HepG2 (cell line): Measurements from ENCODE around the gene ZNF281. TPM values are rescaled to one million over a fixed set of nuclear protein-coding genes. Genes with fewer than 3 reads are reported as not detected.

Experiments
- AGO1 ChIP-seq: fragments of 200-400 bp; formaldehyde crosslinking; IDR thresholded peaks from 2 replicates; pipeline ENCODE4 v1.6.1; 2017; ENCODE audit warnings: mild to moderate bottlenecking, low read depth, low read length, moderate library complexity; ENCODE audit not compliant: poor library complexity, severe bottlenecking
- ARID3A ChIP-seq: IDR thresholded peaks from 2 replicates; pipeline ENCODE4 v1.6.1; 2012; ENCODE audit warnings: low read depth, low read length, improper control_type of control experiment
- ATF6 ChIP-seq: sonication (generic); formaldehyde crosslinking; conservative IDR thresholded peaks from 2 replicates; pipeline ENCODE4 v1.4.0; 2020; ENCODE audit warnings: missing genetic modification reagents
- CREM ChIP-seq, 2 experiments: sonication (generic) in 1 of 2; formaldehyde crosslinking in 1 of 2; IDR thresholded peaks; 2 replicates each; pipeline versions ENCODE4 v1.4.0 to v1.6.1; 2016 to 2020; ENCODE audit warnings: antibody characterized with exemption in 1 of 2, mild to moderate bottlenecking in 1 of 2, missing genetic modification reagents in 1 of 2
- HDAC2 ChIP-seq: sonication (generic); formaldehyde crosslinking; IDR thresholded peaks from 2 replicates; pipeline ENCODE4 v1.4.0; 2020; ENCODE audit warnings: missing genetic modification reagents
- SKI ChIP-seq: fragments of 450-650 bp; IDR thresholded peaks from one replicate; pipeline ENCODE4 v1.6.1; 2018; ENCODE audit warnings: mild to moderate bottlenecking; ENCODE audit not compliant: partially characterized antibody
- SP1 ChIP-seq, 2 experiments: fragments of 450-650 bp in 1 of 2; sonication (generic) in 1 of 2; formaldehyde crosslinking in 1 of 2; IDR thresholded peaks; 2 replicates each; pipeline versions ENCODE4 v1.4.0 to v1.6.1; 2016 to 2020; ENCODE audit warnings: missing genetic modification reagents in 1 of 2
- THAP9 ChIP-seq: sonication (generic); formaldehyde crosslinking; IDR thresholded peaks from 2 replicates; pipeline ENCODE4; 2020; ENCODE audit warnings: missing genetic modification reagents, mild to moderate bottlenecking, borderline replicate concordance
- TP53 ChIP-seq: sonication (generic); formaldehyde crosslinking; conservative IDR thresholded peaks from 2 replicates; pipeline ENCODE4 v1.4.0; 2020; ENCODE audit warnings: missing genetic modification reagents
- ZBTB10 ChIP-seq: sonication (generic); formaldehyde crosslinking; IDR thresholded peaks from 2 replicates; pipeline ENCODE4 v1.4.0; 2020; ENCODE audit warnings: missing genetic modification reagents, borderline replicate concordance
- ZBTB33 ChIP-seq: sonication (generic); formaldehyde crosslinking; IDR thresholded peaks from 2 replicates; pipeline ENCODE4 v1.4.0; 2020; ENCODE audit warnings: missing genetic modification reagents
- ZNF282 ChIP-seq: fragments of 450-650 bp; IDR thresholded peaks from 2 replicates; pipeline ENCODE4 v1.6.1; 2018; ENCODE audit not compliant: partially characterized antibody
- ZNF446 ChIP-seq: sonication (generic); formaldehyde crosslinking; IDR thresholded peaks from 2 replicates; pipeline ENCODE4 v1.5.0; 2020; ENCODE audit warnings: mild to moderate bottlenecking, missing genetic modification reagents
- ZNF513 ChIP-seq: sonication (generic); formaldehyde crosslinking; conservative IDR thresholded peaks from 2 replicates; pipeline ENCODE4 v1.5.0; 2020; ENCODE audit warnings: missing genetic modification reagents
- ZNF670 ChIP-seq: sonication (generic); formaldehyde crosslinking; IDR thresholded peaks from 2 replicates; pipeline ENCODE4 v1.8.0; 2022; ENCODE audit warnings: mild to moderate bottlenecking, missing genetic modification reagents, borderline replicate concordance
- ZNF768 ChIP-seq: sonication (generic); formaldehyde crosslinking; IDR thresholded peaks from 2 replicates; pipeline ENCODE4 v1.4.0; 2020; ENCODE audit warnings: missing genetic modification reagents
- polyA plus RNA-seq, 8 experiments: library from polyadenylated mRNA; depleted of rRNA in 3 of 8; stranded (reverse) in 7 of 8; unstranded in 1 of 8; fragments of >200 nt; fragmentation: Illumina TruSeq in 4 of 8; extraction: Trizol in 4 of 8; gene quantifications; 2 replicates each; pipeline versions ENCODE4 v1.2.1 to v1.2.3, GENCODE V29; 2011 to 2016; ENCODE audit warnings: low read depth in 4 of 8, missing spikeins in 1 of 8, mixed read lengths in 1 of 8; ENCODE audit not compliant: insufficient read depth in 1 of 8
- total RNA-seq, 5 experiments: library from RNA; depleted of rRNA; stranded (reverse); fragments of >200 nt; fragmentation: Illumina TruSeq; extraction: Trizol; gene quantifications; 2 replicates each; pipeline ENCODE4 v1.2.3, GENCODE V29; 2016; ENCODE audit warnings: low read depth in 1 of 5

The ZNF281 gene
- total and polyA plus RNA-seq, 2 of the 13 experiments (the other 11 are each of a cell fraction or from before 2014, with no cell fraction given), result 7.7 to 20.6 TPM

- TF ChIP-seq THAP9 (CRISPR knock-in tag) (no peak), ZNF513 (no peak), CREM (IDR thresholded peaks at IDR 0.05) (peak; percentile 57), CREM (CRISPR knock-in tag; IDR thresholded peaks at IDR 0.05) (no peak), ATF6 (CRISPR knock-in tag) (no peak), ZBTB33 (CRISPR knock-in tag) (no peak), ZNF446 (CRISPR knock-in tag) (no peak), ZBTB10 (CRISPR knock-in tag) (no peak), ARID3A (0 out of 2 replicates have a peak, but pooled peaks have one; percentile 34), TP53 (CRISPR knock-in tag) (no peak), AGO1 (no peak), SKI (no peak), ZNF768 (CRISPR knock-in tag) (no peak), HDAC2 (CRISPR knock-in tag) (no peak), ZNF670 (no peak), ZNF282 (no peak), SP1 (IDR thresholded peaks at IDR 0.05) (no peak), SP1 (CRISPR knock-in tag; IDR thresholded peaks at IDR 0.05) (no peak)
These were observed 4.6 kb downstream of the ZNF281 start (continued) for GRCh38 chr1:200405264-200405663.
